HEK293 (cell line): ENCODE results near the gene IL24.

Experiments
- CTCF ChIA-PET: fragments of 350-600 bp; formaldehyde crosslinking; extraction: SDS; loops from one replicate; lab custom pipeline; 2021; ENCODE audit warnings: antibody characterized with exemption; lab: Yijun Ruan, JAX
- POLR2A ChIA-PET: fragments of 300-600 bp; formaldehyde crosslinking; extraction: SDS; loops from one replicate; lab custom pipeline; 2020; ENCODE audit warnings: antibody characterized with exemption, inconsistent platforms; lab: Yijun Ruan, JAX
- H3K27ac ChIP-seq: fragments of 200-500 bp; sonication (Bioruptor generic); 2 replicates; pipeline ENCODE4 v1.5.1; 2014; ENCODE audit warnings: low read depth, low read length, control low read depth, inconsistent platforms; ENCODE audit errors: extremely low read depth
- H3K36me3 ChIP-seq, 2 experiments: fragments of 200-500 bp in 1 of 2; sonication (Bioruptor generic) in 1 of 2; 1 replicate in 1 of 2; 2 replicates in 1 of 2; pipeline ENCODE4 v1.5.1; 2014 to 2017; ENCODE audit warnings: inconsistent platforms in 2 of 2, low read length in 2 of 2; ENCODE audit not compliant: control insufficient read depth in 2 of 2, insufficient read depth in 1 of 2
- H3K4me1 ChIP-seq: fragments of 200-500 bp; sonication (Bioruptor generic); 2 replicates; pipeline ENCODE4 v1.5.1; 2014; ENCODE audit warnings: mild to moderate bottlenecking, low read length, inconsistent platforms; ENCODE audit not compliant: control insufficient read depth, insufficient read depth
- H3K4me3 ChIP-seq: 2 replicates; pipeline ENCODE4 v1.5.1; 2011; ENCODE audit warnings: low read depth, mild to moderate bottlenecking, control low read depth, low read length, moderate library complexity
- H3K9me3 ChIP-seq: fragments of 200-500 bp; sonication (Bioruptor generic); 2 replicates; pipeline ENCODE4 v1.5.1; 2014; ENCODE audit warnings: low read depth, low read length, inconsistent platforms; ENCODE audit not compliant: control insufficient read depth, insufficient read depth
- BCL6B ChIP-seq: fragments of 450-650 bp; formaldehyde crosslinking; IDR thresholded peaks from 2 replicates; pipeline ENCODE4 v1.5.1; 2017; ENCODE audit warnings: missing biosample characterization, missing genetic modification characterization
- GLIS2 ChIP-seq: fragments of 450-650 bp; formaldehyde crosslinking; IDR thresholded peaks from 2 replicates; pipeline ENCODE4 v1.5.1; 2016; ENCODE audit warnings: missing biosample characterization, missing genetic modification characterization
- KLF9 ChIP-seq: fragments of 450-650 bp; formaldehyde crosslinking; IDR thresholded peaks from 2 replicates; pipeline ENCODE4 v1.5.1; 2016; ENCODE audit warnings: missing biosample characterization, missing genetic modification characterization, low read depth
- SCRT1 ChIP-seq: fragments of 450-650 bp; formaldehyde crosslinking; IDR thresholded peaks from 2 replicates; pipeline ENCODE4 v1.5.1; 2016; ENCODE audit warnings: missing biosample characterization, missing genetic modification characterization, borderline replicate concordance
- TCF7L2 ChIP-seq: IDR thresholded peaks from 2 replicates; pipeline ENCODE4 v1.6.1; 2011; ENCODE audit warnings: low read depth, mild to moderate bottlenecking, inconsistent platforms, low read length, moderate library complexity, borderline replicate concordance
- YY2 ChIP-seq: fragments of 450-650 bp; formaldehyde crosslinking; IDR thresholded peaks from 2 replicates; pipeline ENCODE4 v1.5.1; 2016; ENCODE audit warnings: missing biosample characterization, missing genetic modification characterization
- ZBTB21 ChIP-seq: fragments of 450-650 bp; formaldehyde crosslinking; IDR thresholded peaks from 2 replicates; pipeline ENCODE4 v1.5.1; 2017; ENCODE audit warnings: missing biosample characterization, missing genetic modification characterization
- ZBTB48 ChIP-seq: fragments of 450-650 bp; formaldehyde crosslinking; IDR thresholded peaks from 2 replicates; pipeline ENCODE4 v1.5.1; 2016; ENCODE audit warnings: missing biosample characterization, missing genetic modification characterization
- ZNF112 ChIP-seq: fragments of 450-650 bp; formaldehyde crosslinking; IDR thresholded peaks from 2 replicates; pipeline ENCODE4 v1.5.0; 2017; ENCODE audit warnings: missing biosample characterization, missing genetic modification characterization
- ZNF138 ChIP-seq: fragments of 450-650 bp; formaldehyde crosslinking; IDR thresholded peaks from 2 replicates; pipeline ENCODE4 v1.5.1; 2016; ENCODE audit warnings: missing biosample characterization, missing genetic modification characterization, borderline replicate concordance
- ZNF155 ChIP-seq: fragments of 450-650 bp; formaldehyde crosslinking; IDR thresholded peaks from 2 replicates; pipeline ENCODE4 v1.5.1; 2016; ENCODE audit warnings: missing biosample characterization, missing genetic modification characterization
- ZNF157 ChIP-seq: fragments of 450-650 bp; formaldehyde crosslinking; IDR thresholded peaks from 2 replicates; pipeline ENCODE4 v1.5.1; 2016; ENCODE audit warnings: missing biosample characterization, missing genetic modification characterization
- ZNF19 ChIP-seq: fragments of 450-650 bp; formaldehyde crosslinking; IDR thresholded peaks from 2 replicates; pipeline ENCODE4; 2016; ENCODE audit warnings: missing biosample characterization, missing genetic modification characterization, low read depth
- ZNF2 ChIP-seq: fragments of 450-650 bp; formaldehyde crosslinking; IDR thresholded peaks from 2 replicates; pipeline ENCODE4 v1.5.1; 2016; ENCODE audit warnings: missing biosample characterization, missing genetic modification characterization
- ZNF221 ChIP-seq: fragments of 450-650 bp; formaldehyde crosslinking; IDR thresholded peaks from 2 replicates; pipeline ENCODE4 v1.5.1; 2017; ENCODE audit warnings: missing biosample characterization, missing genetic modification characterization, borderline replicate concordance
- ZNF292 ChIP-seq: fragments of 450-650 bp; formaldehyde crosslinking; IDR thresholded peaks from 2 replicates; pipeline ENCODE4 v1.5.1; 2016; ENCODE audit warnings: low read depth, missing biosample characterization, missing genetic modification characterization, borderline replicate concordance
- ZNF335 ChIP-seq: fragments of 450-650 bp; formaldehyde crosslinking; conservative IDR thresholded peaks from 2 replicates; pipeline ENCODE4 v1.5.1; 2016; ENCODE audit warnings: missing biosample characterization, missing genetic modification characterization
- ZNF404 ChIP-seq: fragments of 450-650 bp; formaldehyde crosslinking; IDR thresholded peaks from 2 replicates; pipeline ENCODE4 v1.5.1; 2017; ENCODE audit warnings: missing biosample characterization, missing genetic modification characterization
- ZNF416 ChIP-seq: fragments of 450-650 bp; formaldehyde crosslinking; IDR thresholded peaks from 2 replicates; pipeline ENCODE4 v1.5.1; 2016; ENCODE audit warnings: missing biosample characterization, missing genetic modification characterization
- ZNF423 ChIP-seq: fragments of 450-650 bp; formaldehyde crosslinking; IDR thresholded peaks from 2 replicates; pipeline ENCODE4 v1.5.1; 2016; ENCODE audit warnings: missing biosample characterization, missing genetic modification characterization
- ZNF48 ChIP-seq: fragments of 450-650 bp; formaldehyde crosslinking; IDR thresholded peaks from 2 replicates; pipeline ENCODE4 v1.5.1; 2016; ENCODE audit warnings: missing biosample characterization, missing genetic modification characterization
- ZNF501 ChIP-seq: fragments of 450-650 bp; formaldehyde crosslinking; IDR thresholded peaks from 2 replicates; pipeline ENCODE4 v1.5.1; 2016; ENCODE audit warnings: missing biosample characterization, missing genetic modification characterization
- ZNF510 ChIP-seq: fragments of 450-650 bp; formaldehyde crosslinking; IDR thresholded peaks from 2 replicates; pipeline ENCODE4 v1.5.1; 2018; ENCODE audit warnings: mild to moderate bottlenecking, missing genetic modification characterization, missing biosample characterization; ENCODE audit not compliant: insufficient replicate concordance
- ZNF530 ChIP-seq: fragments of 450-650 bp; formaldehyde crosslinking; IDR thresholded peaks from 2 replicates; pipeline ENCODE4 v1.5.1; 2016; ENCODE audit warnings: low read depth, missing biosample characterization, missing genetic modification characterization
- ZNF571 ChIP-seq: fragments of 450-650 bp; formaldehyde crosslinking; IDR thresholded peaks from 2 replicates; pipeline ENCODE4 v1.5.0; 2017; ENCODE audit warnings: missing biosample characterization, missing genetic modification characterization
- ZNF585B ChIP-seq: fragments of 450-650 bp; formaldehyde crosslinking; IDR thresholded peaks from 2 replicates; pipeline ENCODE4 v1.5.1; 2016; ENCODE audit warnings: missing biosample characterization, missing genetic modification characterization
- ZNF670 ChIP-seq: fragments of 450-650 bp; formaldehyde crosslinking; IDR thresholded peaks from 2 replicates; pipeline ENCODE4 v1.5.1; 2016; ENCODE audit warnings: missing biosample characterization, missing genetic modification characterization, low read depth
- ZNF785 ChIP-seq: fragments of 450-650 bp; formaldehyde crosslinking; IDR thresholded peaks from 2 replicates; pipeline ENCODE4 v1.5.1; 2016; ENCODE audit warnings: missing biosample characterization, missing genetic modification characterization
- ZNF837 ChIP-seq: fragments of 450-650 bp; formaldehyde crosslinking; IDR thresholded peaks from 2 replicates; pipeline ENCODE4 v1.5.1; 2016; ENCODE audit warnings: missing biosample characterization, missing genetic modification characterization
- ZSCAN23 ChIP-seq: fragments of 450-650 bp; formaldehyde crosslinking; IDR thresholded peaks from 2 replicates; pipeline ENCODE4 v1.5.1; 2016; ENCODE audit warnings: missing biosample characterization, missing genetic modification characterization
- ZSCAN30 ChIP-seq: fragments of 450-650 bp; IDR thresholded peaks from 2 replicates; pipeline ENCODE4 v1.5.1; 2018; ENCODE audit warnings: missing biosample characterization, mild to moderate bottlenecking, missing genetic modification characterization, moderate library complexity
- TF ChIP-seq, protein P1 (sequence below): fragments of 450-650 bp; formaldehyde crosslinking; conservative IDR thresholded peaks from 2 replicates; pipeline ENCODE4 v1.5.1; 2016; ENCODE audit warnings: low read depth, missing biosample characterization, missing genetic modification characterization

Gene IL24

GRCh38 chr1:206898915-206899431 lies 1.7 kb downstream of the IL24 start (continued):
- TF ChIP-seq ZNF2 (tag by site-specific recombination) (no peak), YY2 (tag by site-specific recombination) (no peak), ZNF785 (no peak), ZNF423 (no peak)

GRCh38 chr1:206899717-206900116 lies 2.5 kb downstream of the IL24 start:
- no peaks in the 10 kb centered on the region; the same call in 1 of the 2 replicates for H3K4me1 ChIP-seq
- no peaks in the 10 kb centered on the region for H3K9me3 ChIP-seq
- TF ChIP-seq ZBTB48 (tag by site-specific recombination) (no peak), ZSCAN30 (no peak), ZNF48 (tag by site-specific recombination) (no peak), ZNF112 (tag by site-specific recombination) (no peak), ZNF157 (tag by site-specific recombination) (no peak), ZNF530 (no peak), BCL6B (tag by site-specific recombination) (no peak), TCF7L2 (no peak), ZNF404 (tag by site-specific recombination) (no peak), ZNF670 (no peak), ZSCAN23 (tag by site-specific recombination) (no peak), ZNF585B (no peak), ZNF416 (tag by site-specific recombination) (no peak)
- no peak overlapping the region for H3K4me3 ChIP-seq
- ChIA-PET CTCF (interaction anchor here (2.6 to 3.4 kb wide), 2 partner anchors 12 to 35 kb away, joined by 11 to 12 read pairs; partner anchors contain the start of gene IL20), POLR2A (no interaction called here)
- H3K27ac ChIP-seq = no peak overlapping the region
- H3K36me3 ChIP-seq = no peaks in the 10 kb centered on the region

GRCh38 chr1:206900149-206900548 lies 2.9 kb downstream of the IL24 start:
- H3K9me3 ChIP-seq = no peaks in the 10 kb centered on the region
- no peaks in the 10 kb centered on the region; the same call in 1 of the 2 replicates for H3K4me1 ChIP-seq
- no peak overlapping the region for H3K27ac ChIP-seq
- ChIA-PET CTCF (interaction anchor here (2.6 to 3.4 kb wide), 2 partner anchors 12 to 35 kb away, joined by 11 to 12 read pairs; partner anchors contain the start of gene IL20), POLR2A (no interaction called here)
- no peak overlapping the region for H3K4me3 ChIP-seq
- no peaks in the 10 kb centered on the region for H3K36me3 ChIP-seq
- TF ChIP-seq, protein P1, sequence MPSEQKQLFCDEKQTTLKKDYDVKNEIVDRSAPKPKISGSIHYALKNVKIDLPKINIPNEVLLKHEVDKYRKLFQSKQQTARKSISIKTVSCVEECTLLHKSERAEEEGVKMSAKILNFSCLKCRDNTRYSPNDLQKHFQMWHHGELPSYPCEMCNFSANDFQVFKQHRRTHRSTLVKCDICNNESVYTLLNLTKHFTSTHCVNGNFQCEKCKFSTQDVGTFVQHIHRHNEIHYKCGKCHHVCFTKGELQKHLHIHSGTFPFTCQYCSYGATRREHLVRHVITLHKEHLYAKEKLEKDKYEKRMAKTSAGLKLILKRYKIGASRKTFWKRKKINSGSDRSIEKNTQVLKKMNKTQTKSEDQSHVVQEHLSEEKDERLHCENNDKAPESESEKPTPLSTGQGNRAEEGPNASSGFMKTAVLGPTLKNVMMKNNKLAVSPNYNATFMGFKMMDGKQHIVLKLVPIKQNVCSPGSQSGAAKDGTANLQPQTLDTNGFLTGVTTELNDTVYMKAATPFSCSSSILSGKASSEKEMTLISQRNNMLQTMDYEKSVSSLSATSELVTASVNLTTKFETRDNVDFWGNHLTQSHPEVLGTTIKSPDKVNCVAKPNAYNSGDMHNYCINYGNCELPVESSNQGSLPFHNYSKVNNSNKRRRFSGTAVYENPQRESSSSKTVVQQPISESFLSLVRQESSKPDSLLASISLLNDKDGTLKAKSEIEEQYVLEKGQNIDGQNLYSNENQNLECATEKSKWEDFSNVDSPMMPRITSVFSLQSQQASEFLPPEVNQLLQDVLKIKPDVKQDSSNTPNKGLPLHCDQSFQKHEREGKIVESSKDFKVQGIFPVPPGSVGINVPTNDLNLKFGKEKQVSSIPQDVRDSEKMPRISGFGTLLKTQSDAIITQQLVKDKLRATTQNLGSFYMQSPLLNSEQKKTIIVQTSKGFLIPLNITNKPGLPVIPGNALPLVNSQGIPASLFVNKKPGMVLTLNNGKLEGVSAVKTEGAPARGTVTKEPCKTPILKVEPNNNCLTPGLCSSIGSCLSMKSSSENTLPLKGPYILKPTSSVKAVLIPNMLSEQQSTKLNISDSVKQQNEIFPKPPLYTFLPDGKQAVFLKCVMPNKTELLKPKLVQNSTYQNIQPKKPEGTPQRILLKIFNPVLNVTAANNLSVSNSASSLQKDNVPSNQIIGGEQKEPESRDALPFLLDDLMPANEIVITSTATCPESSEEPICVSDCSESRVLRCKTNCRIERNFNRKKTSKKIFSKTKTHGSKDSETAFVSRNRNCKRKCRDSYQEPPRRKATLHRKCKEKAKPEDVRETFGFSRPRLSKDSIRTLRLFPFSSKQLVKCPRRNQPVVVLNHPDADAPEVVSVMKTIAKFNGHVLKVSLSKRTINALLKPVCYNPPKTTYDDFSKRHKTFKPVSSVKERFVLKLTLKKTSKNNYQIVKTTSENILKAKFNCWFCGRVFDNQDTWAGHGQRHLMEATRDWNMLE (tag by site-specific recombination) = no peak
- no peak for TF ChIP-seq KLF9 (tag by site-specific recombination)
- no peak for TF ChIP-seq ZNF501 (tag by site-specific recombination)
- TF ChIP-seq ZNF510 (tag by site-specific recombination) = no peak
- no peak for TF ChIP-seq ZNF221 (tag by site-specific recombination)
- no peak for TF ChIP-seq ZBTB21 (tag by site-specific recombination)
- no peak for TF ChIP-seq ZNF138 (tag by site-specific recombination)
- TF ChIP-seq ZNF571 (tag by site-specific recombination) = no peak
- no peak for TF ChIP-seq GLIS2
- no peak for TF ChIP-seq SCRT1 (tag by site-specific recombination)
- no peak for TF ChIP-seq ZNF292 (tag by site-specific recombination)
- TF ChIP-seq ZNF837 (tag by site-specific recombination) = no peak
- TF ChIP-seq ZNF19 (tag by site-specific recombination) = no peak
- TF ChIP-seq ZNF335 (tag by site-specific recombination) = no peak
- no peak for TF ChIP-seq ZNF155 (tag by site-specific recombination)
